Ascending aorta (tissue), 2 donors: Measurements from ENCODE around the gene SMAD5. TPM values are rescaled to one million over a fixed set of nuclear protein-coding genes. Genes with fewer than 3 reads are reported as not detected.

Source experiments
- DNase-seq, 2 donors: peaks; one replicate each; pipeline ENCODE4 v3.0.0-alpha.2; 2019; ENCODE audit warnings: low spot score in 2 of 2
- H3K27ac ChIP-seq, 2 donors: fragments of 200-600 bp; sonication (generic); one replicate each; pipeline ENCODE4 v1.5.1; 2016 to 2017; ENCODE audit warnings: mild to moderate bottlenecking in 1 of 2
- H3K27me3 ChIP-seq: fragments of 200-600 bp; sonication (generic); one replicate; pipeline ENCODE4 v1.5.1; 2017
- H3K36me3 ChIP-seq, 2 donors: fragments of 200-600 bp; sonication (generic); one replicate each; pipeline ENCODE4 v1.5.1; 2016
- H3K4me1 ChIP-seq, 2 donors: fragments of 200-600 bp; sonication (generic); one replicate each; pipeline ENCODE4 v1.5.1; 2016 to 2017; ENCODE audit warnings: mild to moderate bottlenecking in 1 of 2
- H3K4me3 ChIP-seq, 2 donors: fragments of 200-600 bp; sonication (generic); one replicate each; pipeline ENCODE4 v1.5.1; 2016 to 2017; ENCODE audit warnings: mild to moderate bottlenecking in 1 of 2
- H3K9me3 ChIP-seq, 2 donors: fragments of 200-600 bp; sonication (generic); one replicate each; pipeline ENCODE4 v1.5.1; 2016
- intact Hi-C: fragments of 100-400 bp; cut with DNase I; formaldehyde crosslinking; loops from one replicate; pipeline ENCODE4 v1.15.1; 2023
- total RNA-seq: library from RNA; depleted of rRNA; stranded (reverse); fragments of >200 nt; gene quantifications from one replicate; pipeline ENCODE4 v1.1.0, GENCODE V29; 2016
- TF ChIP-seq, protein P1 (sequence below), 3 experiments: fragments of 200-600 bp in 2 of 3; fragments of 450-650 bp in 1 of 3; sonication (generic) in 2 of 3; IDR thresholded peaks; one replicate each; pipeline ENCODE4 v1.5.1; 2016 to 2019; ENCODE audit warnings: antibody characterized with exemption in 3 of 3, mild to moderate bottlenecking in 1 of 3, moderate library complexity in 1 of 3

Gene SMAD5
- total RNA-seq, 1 donor from 2014 or later, result 23.8 TPM

GRCh38 chr5:136228136-136228757 lies 95.6 kb downstream of the SMAD5 start:
- intact Hi-C loops, result no loop called here
- H3K36me3 ChIP-seq, result no peaks in the 10 kb centered on the region

DNA sequence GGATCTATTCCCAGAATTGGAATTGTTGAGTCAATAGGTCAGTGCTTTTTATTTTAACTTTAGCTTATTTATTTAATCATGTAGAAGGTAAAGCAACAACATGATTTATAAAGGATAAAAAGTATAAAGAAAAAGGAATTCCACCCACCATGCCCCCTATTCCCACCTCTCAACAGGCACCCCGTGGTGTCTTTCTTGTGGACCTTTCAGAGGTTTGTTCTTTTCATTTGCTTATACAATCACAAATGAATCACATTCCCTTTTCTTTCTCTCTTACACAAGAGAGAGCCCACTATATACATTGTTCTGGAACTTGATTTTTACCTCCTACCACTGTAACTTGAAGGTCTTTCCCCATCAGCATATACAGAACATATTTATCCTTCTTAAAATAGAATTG lies 97.5 kb downstream of the SMAD5 start:
- Histone ChIP-seq H3K4me3 (no peak overlapping the region), H3K9me3 (no peaks in the 10 kb centered on the region), H3K4me1 (no peaks in the 10 kb centered on the region), H3K27ac (no peak overlapping the region), H3K36me3 (no peaks in the 10 kb centered on the region), H3K27me3 (no peaks in the 10 kb centered on the region)
- TF ChIP-seq, protein P1, sequence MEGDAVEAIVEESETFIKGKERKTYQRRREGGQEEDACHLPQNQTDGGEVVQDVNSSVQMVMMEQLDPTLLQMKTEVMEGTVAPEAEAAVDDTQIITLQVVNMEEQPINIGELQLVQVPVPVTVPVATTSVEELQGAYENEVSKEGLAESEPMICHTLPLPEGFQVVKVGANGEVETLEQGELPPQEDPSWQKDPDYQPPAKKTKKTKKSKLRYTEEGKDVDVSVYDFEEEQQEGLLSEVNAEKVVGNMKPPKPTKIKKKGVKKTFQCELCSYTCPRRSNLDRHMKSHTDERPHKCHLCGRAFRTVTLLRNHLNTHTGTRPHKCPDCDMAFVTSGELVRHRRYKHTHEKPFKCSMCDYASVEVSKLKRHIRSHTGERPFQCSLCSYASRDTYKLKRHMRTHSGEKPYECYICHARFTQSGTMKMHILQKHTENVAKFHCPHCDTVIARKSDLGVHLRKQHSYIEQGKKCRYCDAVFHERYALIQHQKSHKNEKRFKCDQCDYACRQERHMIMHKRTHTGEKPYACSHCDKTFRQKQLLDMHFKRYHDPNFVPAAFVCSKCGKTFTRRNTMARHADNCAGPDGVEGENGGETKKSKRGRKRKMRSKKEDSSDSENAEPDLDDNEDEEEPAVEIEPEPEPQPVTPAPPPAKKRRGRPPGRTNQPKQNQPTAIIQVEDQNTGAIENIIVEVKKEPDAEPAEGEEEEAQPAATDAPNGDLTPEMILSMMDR (IDR thresholded peaks at IDR 0.05), result no peak
- DNase-seq, result no peak
- intact Hi-C loops, result no loop called here

More at GRCh38 chr5:136228136-136228757, 95.6 kb downstream of the SMAD5 start:
- Histone ChIP-seq H3K4me3 (no peak overlapping the region), H3K27me3 (no peaks in the 10 kb centered on the region), H3K27ac (no peak overlapping the region), H3K4me1 (no peaks in the 10 kb centered on the region), H3K9me3 (no peaks in the 10 kb centered on the region)
- no peak for DNase-seq
- TF ChIP-seq, protein P1 (IDR thresholded peaks at IDR 0.05), result no peak

- no peaks in the 10 kb centered on the region for H3K27me3 ChIP-seq
- no peaks in the 10 kb centered on the region for H3K4me1 ChIP-seq
- TF ChIP-seq, protein P1 (IDR thresholded peaks at IDR 0.05), result no peak
- H3K4me3 ChIP-seq, result no peak overlapping the region
- DNase-seq, result peak in 1 of 2 donors; percentile 22
- H3K27ac ChIP-seq, result no peak overlapping the region
- intact Hi-C loops, result no loop called here
- H3K9me3 ChIP-seq, result no peaks in the 10 kb centered on the region
- no peaks in the 10 kb centered on the region for H3K36me3 ChIP-seq
Observed at GRCh38 chr5:136232316-136232715, 99.7 kb downstream of the SMAD5 start.

Other genes starting within 250 kb of the SMAD5 start
- not detected for gene IL9, start 237.0 kb upstream of the SMAD5 start, total RNA-seq
- gene LECT2, start 177.9 kb upstream of the SMAD5 start, total RNA-seq, result not detected
- 174 TPM for gene TGFBI, start 103.9 kb upstream of the SMAD5 start, total RNA-seq
- gene SMIM32, start 60.3 kb downstream of the SMAD5 start, total RNA-seq, result not detected
- gene TRPC7, start 232.7 kb downstream of the SMAD5 start, total RNA-seq, result not detected